SK-N-SH treated with all-trans-retinoic acid at 6 μM for 48 hours (cell line): ENCODE results near the gene RGR.

Experiments used
- ISL1 ChIP-seq: fragments of 250-450 bp; sonication (Bioruptor Pico); IDR thresholded peaks from 2 replicates; pipeline ENCODE4 v2.1.2; 2022; ENCODE audit warnings: mild to moderate bottlenecking, moderate library complexity
- PATZ1 ChIP-seq: fragments of 250-450 bp; sonication (Bioruptor Pico); IDR thresholded peaks from 2 replicates; pipeline ENCODE4 v1.8.0; 2020; ENCODE audit warnings: mild to moderate bottlenecking, moderate library complexity, borderline replicate concordance
- SNAI2 ChIP-seq: fragments of 250-450 bp; sonication (Bioruptor Pico); IDR thresholded peaks from 2 replicates; pipeline ENCODE4 v1.5.0; 2020; ENCODE audit warnings: mild to moderate bottlenecking, moderate library complexity
- ZFP30 ChIP-seq: fragments of 450-650 bp; formaldehyde crosslinking; IDR thresholded peaks from 2 replicates; pipeline ENCODE4 v1.5.0; 2022; ENCODE audit warnings: mild to moderate bottlenecking, moderate library complexity
- ZNF70 ChIP-seq: fragments of 450-650 bp; formaldehyde crosslinking; IDR thresholded peaks from 2 replicates; pipeline ENCODE4 v1.5.0; 2020; ENCODE audit warnings: mild to moderate bottlenecking, moderate library complexity

GRCh38 chr10:84292502-84292901 lies 47.6 kb downstream of the RGR start:
- TF ChIP-seq SNAI2 (no peak), ISL1 (no peak), PATZ1 (CRISPR knock-in tag) (no peak), ZNF70 (CRISPR knock-in tag) (no peak), ZFP30 (no peak)
